Body of pancreas (tissue), 4 donors: ENCODE results near the gene RRM1. TPM values are rescaled to one million over a fixed set of nuclear protein-coding genes. Genes with fewer than 3 reads are reported as not detected.

ENCODE experiments used
- ATAC-seq: fragments of 150-250 bp; one replicate; pipeline ENCODE4 v1.9.1; 2016
- DNase-seq, 4 donors: peaks; one replicate each; pipeline ENCODE4 v3.0.0-alpha.2; 2019
- H3K27ac ChIP-seq, 4 donors: fragments of 200-600 bp; sonication (generic); 1 replicate in 3 of 4; 2 replicates in 1 of 4; pipeline versions ENCODE4 v1.5.1 to v1.6.1; 2016 to 2019; ENCODE audit warnings: mild to moderate bottlenecking in 1 of 4, mixed read lengths in 1 of 4, moderate library complexity in 1 of 4
- H3K27me3 ChIP-seq, 2 donors: fragments of 200-600 bp; sonication (generic); one replicate each; pipeline ENCODE4 v1.6.0; 2016; ENCODE audit warnings: mild to moderate bottlenecking in 1 of 2
- H3K36me3 ChIP-seq, 2 donors: fragments of 200-600 bp; sonication (generic); replicated peaks in 1 of 2; 2 replicates each; pipeline ENCODE4 v1.5.1; 2016; ENCODE audit warnings: low read depth in 2 of 2; ENCODE audit not compliant: insufficient read depth in 1 of 2
- H3K4me1 ChIP-seq: fragments of 200-600 bp; sonication (generic); one replicate; pipeline ENCODE4 v1.6.0; 2016
- H3K4me3 ChIP-seq, 2 donors: fragments of 200-600 bp; sonication (generic); 1 replicate in 1 of 2; 2 replicates in 1 of 2; pipeline ENCODE4 v1.5.1; 2016 to 2019
- H3K9me3 ChIP-seq, 3 donors: fragments of 200-600 bp; sonication (generic); 1 replicate in 2 of 3; 2 replicates in 1 of 3; pipeline ENCODE4 v1.5.1; 2016
- CTCF ChIP-seq, 7 experiments: fragments of 450-650 bp in 4 of 7; fragments of 200-600 bp in 3 of 7; sonication (generic) in 3 of 7; IDR thresholded peaks; one replicate each; pipeline ENCODE4 v1.5.1; 2016 to 2019; ENCODE audit warnings: antibody characterized with exemption in 7 of 7
- POLR2A ChIP-seq, 3 donors: fragments of 450-650 bp; IDR thresholded peaks; one replicate each; pipeline ENCODE4 v1.6.1; 2016; ENCODE audit warnings: antibody characterized with exemption in 3 of 3, mild to moderate bottlenecking in 2 of 3
- WGBS, 2 donors: methylation state at CpG; one replicate each; pipeline ENCODE4 v1.1.5; 2017; 5-methylcytosine and 5-hydroxymethylcytosine counted together
- intact Hi-C: fragments of 100-400 bp; cut with DNase I; formaldehyde crosslinking; loops from one replicate; pipeline ENCODE4 v1.15.1; 2023
- total RNA-seq, 2 donors: library from RNA; depleted of rRNA; stranded (reverse); fragments of >200 nt; gene quantifications; one replicate each; pipeline ENCODE4 v1.1.0, GENCODE V29; 2016

The RRM1 gene
- total RNA-seq, 2 donors from 2014 or later: 7.3 to 12.2 TPM

- Histone ChIP-seq H3K27me3 (no peaks in the 10 kb centered on the region), H3K4me3 (no peak overlapping the region), H3K27ac (no peak overlapping the region), H3K4me1 (peaks cover 14% of the 10 kb centered on the region), H3K36me3 (peaks cover 0 to 3% of the 10 kb centered on the region in 2 donors), H3K9me3 (no peaks in the 10 kb centered on the region)
- no peak for TF ChIP-seq POLR2A (IDR thresholded peaks at IDR 0.05)
- TF ChIP-seq CTCF (IDR thresholded peaks at IDR 0.05): no peak
- DNase-seq: no peak
- WGBS, 2 donors: 75 to 82% methylated on average over 3 of the region's 3 CpGs
- intact Hi-C loops: no loop called here
- ATAC-seq: no peak
Observed at GRCh38 chr11:4063348-4063747, 31.3 kb upstream of the RRM1 start.

GRCh38 chr11:4064278-4064955, 30.2 kb upstream of the RRM1 start:
- H3K27ac ChIP-seq: no peak overlapping the region
- WGBS, 2 donors: 95 to 100% methylated on average over 1 of the region's 1 CpG
- peaks cover 0 to 2% of the 10 kb centered on the region in 2 donors for H3K36me3 ChIP-seq
- DNase-seq (no peak), ATAC-seq (no peak)
- peaks cover 14% of the 10 kb centered on the region for H3K4me1 ChIP-seq
- H3K4me3 ChIP-seq: no peak overlapping the region
- TF ChIP-seq POLR2A (IDR thresholded peaks at IDR 0.05): no peak
- TF ChIP-seq CTCF (IDR thresholded peaks at IDR 0.05): no peak
- intact Hi-C loops: no loop called here
- H3K9me3 ChIP-seq: no peaks in the 10 kb centered on the region
- no peaks in the 10 kb centered on the region for H3K27me3 ChIP-seq

- no peak overlapping the region for H3K27ac ChIP-seq
- no peaks in the 10 kb centered on the region for H3K27me3 ChIP-seq
- H3K36me3 ChIP-seq: no peaks in the 10 kb centered on the region
- TF ChIP-seq CTCF (IDR thresholded peaks at IDR 0.05) (no peak), POLR2A (IDR thresholded peaks at IDR 0.05) (no peak)
- H3K4me3 ChIP-seq: no peak overlapping the region
- intact Hi-C loops: no loop called here
- H3K9me3 ChIP-seq: no peaks in the 10 kb centered on the region
- no peak for ATAC-seq
- H3K4me1 ChIP-seq: peaks cover 10% of the 10 kb centered on the region
- DNase-seq: no peak
- WGBS, 2 donors: 88 to 100% methylated on average over 1 of the region's 1 CpG
Observed at GRCh38 chr11:4065086-4065485, 29.5 kb upstream of the RRM1 start.

GRCh38 chr11:4065601-4066377, 28.8 kb upstream of the RRM1 start:
- TF ChIP-seq POLR2A (IDR thresholded peaks at IDR 0.05) (no peak), CTCF (IDR thresholded peaks at IDR 0.05) (no peak)
- Histone ChIP-seq H3K4me3 (no peak overlapping the region), H3K9me3 (no peaks in the 10 kb centered on the region), H3K27ac (no peak overlapping the region), H3K4me1 (peaks cover 3% of the 10 kb centered on the region), H3K36me3 (no peaks in the 10 kb centered on the region), H3K27me3 (no peaks in the 10 kb centered on the region)
- ATAC-seq (no peak), DNase-seq (no peak)
- 83 to 88% methylated on average over 2 of the region's 2 CpGs for WGBS, 2 donors
- intact Hi-C loops: no loop called here
